ENCODE data around the gene UQCC5. TPM values are rescaled to one million over a fixed set of nuclear protein-coding genes. Genes with fewer than 3 reads are reported as not detected.

Gene UQCC5
- total and polyA plus RNA-seq, 10 donors = 2.7 to 41.5 (median 12.0) TPM

DNA sequence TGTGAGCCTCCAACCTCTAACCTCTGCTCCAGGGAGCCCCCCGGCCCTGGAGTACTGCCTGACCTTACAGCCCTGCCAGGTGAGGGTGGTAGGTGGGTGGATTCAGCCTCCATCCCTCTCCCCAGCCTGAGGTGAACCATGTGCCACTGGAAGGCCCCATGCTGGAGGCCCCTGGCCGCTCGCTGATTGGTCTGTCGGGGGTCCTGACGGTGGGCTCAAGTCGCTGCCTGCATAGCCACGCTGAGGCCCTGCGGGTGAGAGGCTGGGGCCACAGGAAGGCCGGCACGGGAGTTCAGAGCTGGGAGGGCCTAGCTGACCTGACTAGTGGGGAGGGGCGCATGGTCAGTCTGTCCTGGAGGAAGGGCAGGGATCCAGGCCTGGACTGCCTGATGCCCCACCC lies 21.8 kb upstream of the UQCC5 start:
- Histone ChIP-seq H3K9me3 (no peaks in the 10 kb centered on the region), H3K27ac (no peak overlapping the region), H3K4me3 (no peak overlapping the region), H3K36me3 (peaks cover 0 to 100% (median 24%) of the 10 kb centered on the region in 6 donors), H3K27me3 (replicated peaks in 1 of 7) (no peaks in the 10 kb centered on the region), H3K4me1 (peaks cover 0 to 9% (median 3%) of the 10 kb centered on the region in 6 donors)
- 72 to 91% (median 85%) methylated on average over 7 to 11 of the region's 11 CpGs for WGBS, 5 donors
- intact Hi-C loops (cut with DNase I; ENCODE audit: low total_unique reads) = no loop called here
- TF ChIP-seq CTCF (IDR thresholded peaks at IDR 0.05 in 8 of 11, conservative IDR thresholded peaks at IDR 0.05 in 3 of 11) = no peak
- no peak for TF ChIP-seq POLR2A (IDR thresholded peaks at IDR 0.05)
- no peak for TF ChIP-seq POLR2AphosphoS5 (IDR thresholded peaks at IDR 0.05)
- no peak for DNase-seq

DNA sequence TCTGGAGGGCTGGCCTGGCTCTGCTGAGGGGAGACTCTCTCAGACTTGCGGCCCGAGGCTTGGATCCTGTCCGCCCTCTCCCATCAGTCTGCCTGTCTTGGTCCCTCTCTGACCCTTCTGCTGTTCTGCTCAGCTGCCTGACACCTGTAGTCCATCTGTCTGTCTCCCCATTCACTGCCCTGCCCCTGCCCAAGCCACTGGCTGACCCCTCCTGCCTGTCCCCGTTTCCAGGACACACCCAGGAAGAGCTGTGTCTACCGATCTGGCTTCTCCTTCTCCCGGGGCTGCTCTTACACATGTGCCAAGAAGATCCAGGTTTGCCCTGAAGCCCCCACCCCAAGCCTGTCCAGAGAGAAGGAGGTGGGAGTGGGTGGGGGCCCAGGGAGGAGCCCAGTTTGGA lies 21.2 kb upstream of the UQCC5 start:
- 62 to 78% (median 67%) methylated on average over 6 of the region's 6 CpGs for WGBS, 5 donors
- intact Hi-C loops (cut with DNase I; ENCODE audit: low total_unique reads) = no loop called here
- Histone ChIP-seq H3K4me1 (peaks cover 0 to 10% (median 3%) of the 10 kb centered on the region in 6 donors), H3K27me3 (replicated peaks in 1 of 7) (no peaks in the 10 kb centered on the region), H3K36me3 (peaks cover 0 to 100% (median 30%) of the 10 kb centered on the region in 6 donors), H3K27ac (peak overlapping the region in 1 of 8 donors; percentile 40), H3K4me3 (no peak overlapping the region), H3K9me3 (no peaks in the 10 kb centered on the region)
- TF ChIP-seq POLR2A (IDR thresholded peaks at IDR 0.05) = no peak
- TF ChIP-seq CTCF (IDR thresholded peaks at IDR 0.05 in 8 of 11, conservative IDR thresholded peaks at IDR 0.05 in 3 of 11) = no peak
- no peak for TF ChIP-seq POLR2AphosphoS5 (IDR thresholded peaks at IDR 0.05)
- DNase-seq = no peak

DNA sequence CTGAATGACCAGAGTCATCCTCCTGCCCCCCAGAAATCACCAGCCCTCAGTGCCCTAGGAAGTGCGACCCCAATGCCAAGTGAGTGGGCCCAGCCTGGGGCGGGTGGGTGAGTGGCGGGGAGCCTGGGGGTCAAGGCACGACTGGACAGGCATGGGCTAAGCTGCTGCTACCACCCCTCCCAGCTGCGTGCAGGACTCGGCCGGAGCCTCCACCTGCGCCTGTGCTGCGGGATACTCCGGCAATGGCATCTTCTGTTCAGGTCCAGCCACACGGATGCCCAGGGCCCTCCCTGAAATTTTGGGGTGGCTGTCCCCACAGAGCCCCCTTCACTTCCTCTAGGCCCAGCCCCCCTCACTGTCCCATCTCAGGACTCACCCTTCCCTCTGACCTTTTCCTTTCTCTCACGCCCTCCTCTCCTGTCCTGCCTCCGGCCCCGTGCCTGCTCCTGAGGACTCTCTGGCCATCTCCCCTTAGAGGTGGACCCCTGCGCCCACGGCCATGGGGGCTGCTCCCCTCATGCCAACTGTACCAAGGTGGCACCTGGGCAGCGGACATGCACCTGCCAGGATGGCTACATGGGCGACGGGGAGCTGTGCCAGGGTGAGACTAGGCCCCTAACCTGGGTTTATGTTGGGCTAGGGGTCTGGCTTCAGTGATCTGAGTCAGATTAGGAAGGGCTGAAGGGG lies 19.8 kb upstream of the UQCC5 start:
- Histone ChIP-seq H3K9me3 (no peaks in the 10 kb centered on the region), H3K4me3 (no peak overlapping the region), H3K27ac (no peak overlapping the region), H3K4me1 (peaks cover 0 to 17% (median 3%) of the 10 kb centered on the region in 6 donors), H3K36me3 (peaks cover 0 to 100% (median 42%) of the 10 kb centered on the region in 6 donors), H3K27me3 (replicated peaks in 1 of 7) (no peaks in the 10 kb centered on the region)
- 88 to 96% (median 92%) methylated on average over 14 to 19 of the region's 19 CpGs for WGBS, 5 donors
- TF ChIP-seq POLR2AphosphoS5 (IDR thresholded peaks at IDR 0.05) (peak in 1 of 3 donors; percentile 31), CTCF (IDR thresholded peaks at IDR 0.05 in 8 of 11, conservative IDR thresholded peaks at IDR 0.05 in 3 of 11) (no peak)
- intact Hi-C loops (cut with DNase I; ENCODE audit: low total_unique reads) = no loop called here
- no peak for DNase-seq

GRCh38 chr3:52517796-52518722 lies 18.3 kb upstream of the UQCC5 start:
- H3K4me3 ChIP-seq = peak overlapping the region in 1 of 8 donors; percentile 37
- peaks cover 0 to 100% (median 47%) of the 10 kb centered on the region in 6 donors for H3K36me3 ChIP-seq
- DNase-seq = no peak
- 85 to 93% (median 90%) methylated on average over 12 to 25 of the region's 25 CpGs for WGBS, 5 donors
- TF ChIP-seq CTCF (IDR thresholded peaks at IDR 0.05 in 8 of 11, conservative IDR thresholded peaks at IDR 0.05 in 3 of 11) (no peak), POLR2A (IDR thresholded peaks at IDR 0.05) (no peak), POLR2AphosphoS5 (IDR thresholded peaks at IDR 0.05) (peak in 1 of 3 donors; percentile 13)
- intact Hi-C loops (cut with DNase I; ENCODE audit: low total_unique reads) = no loop called here
- peaks cover 0 to 30% (median 5%) of the 10 kb centered on the region in 6 donors for H3K4me1 ChIP-seq
- H3K27me3 ChIP-seq (replicated peaks in 1 of 7) = no peaks in the 10 kb centered on the region
- H3K27ac ChIP-seq = no peak overlapping the region
- no peaks in the 10 kb centered on the region for H3K9me3 ChIP-seq

Measured in spleen (tissue), 11 donors.